Endothelial cell of umbilical vein (primary cell): ENCODE measurements around the gene DUOXA1. TPM values are rescaled to one million over a fixed set of nuclear protein-coding genes. Genes with fewer than 3 reads are reported as not detected.

Experiments
- BruUV-seq: library from RNA; stranded (reverse); fragments of 400-500 nt; replicated peaks from 2 replicates; lab custom pipeline; 2021; lab: Mats Ljungman, UMichigan
- CTCF ChIA-PET: fragments of 300-600, 350-600 bp; sonication (Branson Sonifier 250); formaldehyde crosslinking; loops from one replicate; lab custom pipeline; 2021; ENCODE audit warnings: antibody characterized with exemption, inconsistent platforms; lab: Charles Lee
- POLR2A ChIA-PET: fragments of 300-600, 350-600 bp; sonication (Branson Sonifier 250); formaldehyde crosslinking; loops from one replicate; lab custom pipeline; 2021; ENCODE audit warnings: antibody characterized with exemption, inconsistent platforms; lab: Charles Lee
- DNase-seq: peaks from one replicate; pipeline ENCODE4 v3.0.0-alpha.2; 2011; ENCODE audit warnings: low read depth, low spot score
- FAIRE-seq: peaks from 2 replicates; lab custom pipeline; 2011; peaks lifted over from hg19 to GRCh38; lab: Jason Lieb, UNC
- H2AFZ ChIP-seq: 2 replicates; pipeline ENCODE4 v1.6.0; 2012; ENCODE audit warnings: low read depth, low read length, control low read depth, inconsistent platforms
- H3K27ac ChIP-seq: 2 replicates; pipeline ENCODE4 v1.5.1; 2011; ENCODE audit warnings: low read depth, mild to moderate bottlenecking, control low read depth, low read length, moderate library complexity; ENCODE audit not compliant: insufficient read depth
- H3K27me3 ChIP-seq, 2 experiments: 2 replicates each; pipeline versions ENCODE4 v1.6.0 to v1.6.1; 2011; ENCODE audit warnings: low read length in 2 of 2, mixed read lengths in 1 of 2; ENCODE audit not compliant: control insufficient read depth in 2 of 2, insufficient read depth in 2 of 2
- H3K36me3 ChIP-seq, 2 experiments: 2 replicates in 1 of 2; 3 replicates in 1 of 2; pipeline ENCODE4 v1.5.1; 2011; ENCODE audit warnings: low read length in 2 of 2, mild to moderate bottlenecking in 1 of 2, moderate library complexity in 1 of 2; ENCODE audit not compliant: control insufficient read depth in 2 of 2, insufficient read depth in 2 of 2; ENCODE audit errors: extremely low read depth in 1 of 2
- H3K4me1 ChIP-seq: 3 replicates; pipeline ENCODE4 v1.5.1; 2011; ENCODE audit warnings: mild to moderate bottlenecking, low read length; ENCODE audit not compliant: control insufficient read depth, insufficient read depth; ENCODE audit errors: extremely low read depth
- H3K4me2 ChIP-seq: 2 replicates; pipeline ENCODE4 v1.6.1; 2011; ENCODE audit warnings: low read length, control low read depth, mixed read lengths; ENCODE audit not compliant: insufficient read depth
- H3K4me3 ChIP-seq, 3 experiments: fragments of 200-600 bp in 1 of 3; sonication (generic), shearing (Covaris generic) in 1 of 3; replicated peaks in 1 of 3; 2 replicates each; pipeline ENCODE4 v1.5.1; 2011 to 2016; ENCODE audit warnings: control low read depth in 3 of 3, low read length in 3 of 3, mild to moderate bottlenecking in 2 of 3, inconsistent platforms in 1 of 3, low read depth in 1 of 3, moderate library complexity in 1 of 3; ENCODE audit not compliant: insufficient read depth in 1 of 3
- H3K79me2 ChIP-seq: 2 replicates; pipeline ENCODE4 v1.6.0; 2012; ENCODE audit warnings: low read length, inconsistent platforms; ENCODE audit not compliant: control insufficient read depth, insufficient read depth
- H3K9ac ChIP-seq: replicated peaks from 2 replicates; pipeline ENCODE3; 2011; ENCODE audit warnings: low read length, control low read depth; ENCODE audit not compliant: insufficient read depth; ENCODE audit errors: extremely low read depth
- H3K9me1 ChIP-seq: replicated peaks from 3 replicates; pipeline ENCODE4 v1.6.0; 2011; ENCODE audit warnings: mild to moderate bottlenecking, low read length; ENCODE audit not compliant: control insufficient read depth, insufficient read depth; ENCODE audit errors: extremely low read depth
- H3K9me3 ChIP-seq: replicated peaks from 2 replicates; pipeline ENCODE4 v1.5.1; 2012; ENCODE audit warnings: low read length, inconsistent platforms; ENCODE audit not compliant: control insufficient read depth, insufficient read depth
- H4K20me1 ChIP-seq: replicated peaks from 2 replicates; pipeline ENCODE3; 2011; ENCODE audit warnings: mild to moderate bottlenecking, low read length; ENCODE audit not compliant: control insufficient read depth, insufficient read depth; ENCODE audit errors: extremely low read depth
- CTCF ChIP-seq, 2 donors: IDR thresholded peaks; 1 replicate in 1 of 2; 2 replicates in 1 of 2; pipeline ENCODE4 v1.5.1; 2011; ENCODE audit warnings: low read length in 2 of 2, mild to moderate bottlenecking in 2 of 2, moderate library complexity in 2 of 2, control low read depth in 1 of 2, inconsistent platforms in 1 of 2, low read depth in 1 of 2; ENCODE audit not compliant: insufficient read depth in 1 of 2; ENCODE audit errors: extremely low read depth in 1 of 2
- EZH2 ChIP-seq: IDR thresholded peaks from 2 replicates; pipeline ENCODE4 v1.6.1; 2012; ENCODE audit warnings: borderline replicate concordance, low read depth, mild to moderate bottlenecking, moderate library complexity, low read length, inconsistent platforms; ENCODE audit not compliant: severe bottlenecking
- FOS ChIP-seq: IDR thresholded peaks from 2 replicates; pipeline ENCODE4 v1.6.1; 2011; ENCODE audit warnings: mild to moderate bottlenecking, low read length, moderate library complexity, borderline replicate concordance; ENCODE audit not compliant: insufficient read depth
- GATA2 ChIP-seq: IDR thresholded peaks from 2 replicates; pipeline ENCODE4 v1.7.0; 2011; ENCODE audit warnings: low read depth, mild to moderate bottlenecking, moderate library complexity, mixed read lengths, low read length; ENCODE audit not compliant: insufficient read length, insufficient read depth
- JUN ChIP-seq: IDR thresholded peaks from 2 replicates; pipeline ENCODE4 v1.6.1; 2011; ENCODE audit warnings: borderline replicate concordance, low read depth; ENCODE audit not compliant: insufficient read length, insufficient read depth
- MAX ChIP-seq: IDR thresholded peaks from 2 replicates; pipeline ENCODE4 v1.6.1; 2011; ENCODE audit not compliant: insufficient read depth, insufficient read length
- MYC ChIP-seq: IDR thresholded peaks from one replicate; pipeline ENCODE4 v1.6.1; 2011; ENCODE audit warnings: mild to moderate bottlenecking, low read depth, low read length
- POLR2A ChIP-seq: IDR thresholded peaks from 2 replicates; pipeline ENCODE4 v1.6.1; 2012; ENCODE audit warnings: low read depth, mild to moderate bottlenecking, control low read depth, low read length
- POLR2AphosphoS5 ChIP-seq: IDR thresholded peaks from 2 replicates; pipeline ENCODE4 v1.6.1; 2012; ENCODE audit warnings: low read depth, mild to moderate bottlenecking, control low read depth, low read length, moderate library complexity; ENCODE audit not compliant: insufficient read depth
- dilution Hi-C: fragments of 300-500 bp; cut with MboI; formaldehyde crosslinking; loops from one replicate; pipeline ENCODE4 v1.15.0; 2019; ENCODE audit warnings: low sequenced_read_pairs; ENCODE audit not compliant: extremely low pct_ligation_motif_present
- intact Hi-C: fragments of 100-400 bp; cut with micrococcal nuclease; formaldehyde crosslinking; loops from one replicate; pipeline ENCODE4 v1.10.0; 2022
- polyA plus RNA-seq, 4 experiments: library from polyadenylated mRNA; depleted of rRNA in 3 of 4; stranded (reverse) in 3 of 4; unstranded in 1 of 4; fragments of >200 nt; gene quantifications; 2 replicates each; pipeline versions ENCODE4 v1.2.1 to v1.2.3, GENCODE V29; 2011 to 2012; ENCODE audit warnings: missing spikeins in 1 of 4
- total RNA-seq: library from RNA; stranded (reverse); gene quantifications from 2 replicates; pipeline ENCODE4 v1.2.3, GENCODE V29; 2021

DUOXA1 gene
- total and polyA plus RNA-seq, 2 donors (not counting 3 experiments of a cell fraction or from before 2014, with no cell fraction given), result 0.07 TPM; not detected in 1

GRCh38 chr15:45120081-45120972, 9.4 kb downstream of the DUOXA1 start:
- H3K27me3 ChIP-seq, result peaks cover 32 to 45% of the 10 kb centered on the region in 2 experiments
- CTCF ChIA-PET, result no interaction called here
- POLR2A ChIA-PET, result no interaction called here
- H3K9ac ChIP-seq, result no peak overlapping the region
- no peaks in the 10 kb centered on the region for H3K79me2 ChIP-seq
- dilution Hi-C loops, result no loop called here
- H3K4me1 ChIP-seq, result peaks cover 10% of the 10 kb centered on the region
- no peaks in the 10 kb centered on the region for H3K9me1 ChIP-seq
- H3K9me3 ChIP-seq, result no peaks in the 10 kb centered on the region
- no peak overlapping the region for H3K27ac ChIP-seq
- TF ChIP-seq POLR2A (no peak), MAX (no peak), POLR2AphosphoS5 (no peak), MYC (no peak), CTCF (IDR thresholded peaks at IDR 0.05; ENCODE audit: extremely low read depth in 1 of 2, insufficient read depth in 1 of 2, low read depth in 1 of 2, low read length in 2 of 2) (no peak), EZH2 (no peak), GATA2 (no peak), JUN (no peak), FOS (no peak)
- no peak for FAIRE-seq
- H4K20me1 ChIP-seq, result no peaks in the 10 kb centered on the region
- no peak overlapping the region for H3K4me3 ChIP-seq
- no peak overlapping the region for H3K4me2 ChIP-seq
- intact Hi-C loops, result no loop called here
- DNase-seq, result no peak
- H3K36me3 ChIP-seq, result no peaks in the 10 kb centered on the region
- no peak overlapping the region for H2AFZ ChIP-seq
- BruUV-seq, result no TSS peak
